Measurements from ENCODE around the gene TNFRSF13B.
"Not testable (repeated sequence)": the region's sequence is repeated elsewhere in the genome, so short reads cannot be mapped to it uniquely, and the experiment has no call there.

Gene TNFRSF13B

GRCh38 chr17:16986391-16986790, 14.5 kb upstream of the TNFRSF13B start:
- no peak for DNase-seq

DNA sequence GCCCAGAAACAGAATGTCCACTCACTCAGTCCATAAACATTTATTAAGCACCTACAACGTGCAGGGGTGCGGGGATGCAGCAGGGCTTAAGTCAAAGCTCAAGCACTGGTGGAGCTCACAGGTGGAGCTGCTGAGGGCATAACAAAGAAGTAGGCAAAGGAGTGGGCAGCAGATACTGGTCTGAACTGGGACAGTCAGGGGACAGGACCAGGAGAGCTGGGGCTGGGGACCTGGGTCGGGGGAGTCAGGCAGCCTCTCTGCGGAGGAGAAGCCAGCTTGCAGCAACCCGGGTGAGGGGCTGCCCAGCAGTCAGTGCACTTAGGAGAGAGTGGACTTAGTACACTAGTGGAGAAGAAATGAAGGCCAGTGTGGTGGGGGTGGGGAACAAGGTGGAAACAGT, 10.0 kb upstream of the TNFRSF13B start:
- no peak for DNase-seq

DNA sequence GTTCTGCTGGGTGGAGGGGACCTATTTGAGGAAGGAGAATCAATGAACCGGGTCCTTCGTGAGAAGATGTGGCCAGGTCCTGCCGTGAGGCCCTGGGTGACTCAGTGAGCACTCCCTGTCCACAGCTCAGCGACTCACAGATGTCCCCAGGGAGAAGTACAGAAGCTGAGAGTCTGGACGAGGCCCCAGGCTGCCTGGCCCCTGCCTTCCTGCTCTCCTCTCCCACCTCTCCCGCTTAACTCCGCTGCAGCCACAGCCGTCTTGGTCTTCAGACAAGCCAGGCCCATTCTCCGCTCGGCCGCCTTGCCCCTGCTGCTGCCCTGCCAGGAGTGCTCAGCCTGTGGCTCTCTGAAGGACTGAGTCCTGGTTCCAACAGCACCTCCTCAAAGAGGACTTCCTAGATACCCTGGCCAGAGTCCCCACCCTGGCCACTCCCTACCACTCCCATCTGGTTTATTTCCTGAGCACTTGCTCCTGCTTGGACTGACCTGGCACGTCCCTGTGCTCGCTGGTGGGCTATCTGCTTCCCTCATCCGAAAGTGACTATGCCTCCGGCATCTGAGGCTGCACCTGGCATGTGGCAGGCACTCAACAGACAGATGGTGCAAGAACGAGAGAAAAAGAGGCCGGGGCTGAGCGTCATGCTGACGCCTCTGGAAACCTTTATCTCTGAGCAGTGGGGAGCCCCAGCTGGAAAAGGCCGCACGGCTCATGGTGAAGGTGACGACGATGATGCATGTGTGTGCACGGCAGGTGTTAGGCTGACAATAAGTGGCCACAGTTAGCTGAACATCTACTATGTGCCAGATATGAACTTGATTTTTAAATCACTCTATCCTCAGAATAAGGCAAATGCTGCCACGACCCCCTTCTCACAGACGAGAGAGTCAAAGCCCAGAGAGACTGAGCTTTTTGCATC, 9.2 kb upstream of the TNFRSF13B start:
- no peak for DNase-seq

DNA sequence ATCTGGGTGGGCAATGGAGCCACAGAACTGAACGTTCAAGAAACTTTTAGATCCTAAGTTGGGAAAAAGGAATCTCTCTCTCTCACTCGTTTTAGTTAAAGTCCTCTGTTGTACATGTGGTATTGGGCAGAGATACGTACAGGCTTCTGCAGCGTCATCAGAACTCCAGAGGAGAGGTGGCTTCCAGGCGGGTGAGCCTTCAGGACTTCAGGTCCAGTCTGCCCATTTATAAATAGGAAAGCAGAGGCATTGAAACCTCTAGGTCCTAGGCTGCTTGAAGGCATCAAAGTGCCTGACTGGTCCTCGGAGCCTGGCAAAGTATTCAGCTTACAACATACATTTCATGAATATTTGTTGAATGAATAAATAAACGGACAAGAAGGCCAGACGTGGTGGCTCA, 8.1 kb upstream of the TNFRSF13B start:
- DNase-seq: no peak

DNA sequence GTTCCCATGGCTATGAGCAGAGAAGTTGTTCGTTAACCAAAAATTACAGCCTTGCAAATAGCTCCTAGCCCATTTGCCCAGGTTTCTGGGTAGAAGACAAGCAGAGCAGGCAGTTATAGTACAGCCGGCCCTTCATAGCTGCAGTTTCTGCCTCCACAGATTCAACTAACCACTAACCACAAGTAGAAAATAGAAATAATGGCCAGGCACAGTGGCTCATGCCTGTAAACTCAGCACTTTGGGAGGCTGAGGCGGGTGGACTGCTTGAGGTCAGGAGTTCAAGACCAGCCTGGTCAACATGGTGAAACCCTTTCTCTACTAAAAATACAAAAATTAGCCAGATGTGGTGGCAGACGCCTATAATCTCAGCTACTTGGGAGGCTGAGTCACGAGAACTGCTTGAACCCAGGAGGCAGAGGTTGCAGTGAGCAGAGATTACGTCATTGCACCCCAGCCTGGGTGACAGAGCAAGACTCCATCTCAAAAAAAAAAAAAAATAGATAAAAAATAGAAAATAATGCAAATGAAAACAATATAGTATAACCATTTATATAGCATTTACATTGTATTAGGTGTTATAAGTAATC, 7.4 kb upstream of the TNFRSF13B start:
- DNase-seq: not testable (repeated sequence)

DNA sequence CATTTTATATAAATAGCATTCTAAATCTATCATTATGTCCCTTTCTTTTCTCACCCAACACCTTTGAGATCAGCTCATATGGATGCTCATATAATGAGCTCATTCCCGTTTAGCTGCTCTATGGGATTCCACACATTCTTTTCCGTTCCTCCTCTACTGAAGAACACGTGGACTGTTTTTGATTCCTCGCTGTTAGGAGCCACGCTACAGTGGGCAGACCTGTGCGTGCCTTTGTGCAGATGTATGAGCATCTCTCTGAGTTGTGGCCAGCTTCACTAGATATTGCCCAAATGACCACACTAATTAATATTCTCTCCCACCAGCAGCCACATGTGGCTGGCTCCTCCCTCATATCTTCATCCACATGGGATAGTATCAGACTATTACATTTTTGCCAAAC, 6.0 kb upstream of the TNFRSF13B start:
- no peak for DNase-seq

DNA sequence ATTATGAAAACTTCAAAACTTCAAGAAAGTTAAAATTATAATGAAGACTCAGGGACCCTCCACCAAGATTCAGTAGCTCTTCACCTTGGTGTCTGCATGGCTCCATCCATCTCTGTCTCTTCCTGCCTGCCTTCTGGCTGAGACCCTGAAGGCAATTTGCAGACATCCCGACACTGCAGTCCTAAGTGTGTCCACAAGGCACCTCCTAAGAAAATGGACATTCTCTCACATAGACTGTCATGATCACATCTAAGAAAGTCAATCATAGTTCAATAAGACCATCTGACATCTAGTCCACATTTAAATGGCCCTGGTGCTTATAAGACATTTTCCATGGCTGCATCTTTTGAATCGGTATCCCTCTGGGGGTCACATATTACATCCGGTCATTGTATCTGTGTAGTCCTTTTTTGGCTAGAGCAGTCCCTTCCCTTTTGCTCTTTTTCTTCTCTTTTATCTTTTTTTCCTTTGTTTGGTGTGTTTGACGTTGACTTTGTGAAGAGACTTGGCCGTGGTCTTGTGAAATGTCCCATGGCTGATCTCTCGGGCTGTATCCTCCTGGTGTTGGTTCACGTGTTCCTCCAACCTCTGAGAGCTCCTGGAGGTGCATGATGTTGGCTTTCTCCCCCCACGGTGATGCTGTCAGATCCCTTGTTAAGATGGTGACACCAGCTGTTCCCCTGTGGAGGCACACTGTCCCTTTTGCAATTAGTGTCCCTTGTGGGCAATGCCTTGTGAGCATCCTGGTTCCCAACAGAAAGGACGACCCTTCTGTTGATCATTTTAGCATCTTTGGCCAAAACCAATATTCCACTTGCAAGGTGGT, 5.0 kb upstream of the TNFRSF13B start:
- no peak for DNase-seq

DNA sequence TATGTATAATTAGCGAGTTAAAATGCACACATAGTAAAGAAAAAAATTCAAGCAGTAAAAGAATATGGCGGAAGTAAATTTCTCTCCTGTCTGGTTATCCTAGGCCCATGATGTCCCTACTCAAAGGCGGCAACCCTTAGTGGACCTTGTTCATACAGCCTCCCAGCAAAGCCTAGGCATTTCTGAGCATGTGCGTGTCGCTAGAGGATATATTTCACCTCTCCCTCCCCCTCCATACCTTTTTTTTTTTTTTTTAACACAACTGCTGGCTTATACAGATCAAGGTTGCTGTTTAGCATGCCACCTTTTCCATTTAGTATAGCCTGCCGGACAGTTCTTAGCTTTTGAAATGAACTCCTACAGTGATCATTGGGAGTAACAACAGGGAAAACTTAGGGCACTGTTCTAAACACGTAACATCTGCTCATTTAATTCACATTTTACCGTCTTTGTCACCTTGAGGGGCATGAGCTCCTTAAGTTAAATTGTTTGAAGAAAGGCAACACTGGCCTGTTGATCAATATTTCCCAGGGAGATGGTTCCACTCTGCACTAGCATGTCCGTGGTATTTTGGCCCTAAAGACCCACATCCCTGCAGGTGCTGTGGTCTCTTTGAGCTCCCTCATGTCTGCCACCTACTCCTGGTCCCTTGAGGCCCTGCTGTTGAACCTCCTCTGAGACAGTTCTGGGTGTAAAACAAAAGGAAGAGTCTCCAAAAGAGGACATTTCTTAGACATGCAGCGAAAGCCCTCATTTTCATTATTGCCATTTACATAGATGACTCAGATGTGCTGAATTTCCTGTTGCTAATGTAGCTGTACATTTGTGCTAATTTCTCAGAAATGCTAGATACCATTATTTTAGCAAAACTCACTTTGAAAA, 4.1 kb upstream of the TNFRSF13B start:
- DNase-seq: no peak

GRCh38 chr17:16975277-16975651, 3.3 kb upstream of the TNFRSF13B start:
- no peak for DNase-seq

- DNase-seq: no peak
Measured at GRCh38 chr17:16974569-16975276, 2.8 kb upstream of the TNFRSF13B start.

DNA sequence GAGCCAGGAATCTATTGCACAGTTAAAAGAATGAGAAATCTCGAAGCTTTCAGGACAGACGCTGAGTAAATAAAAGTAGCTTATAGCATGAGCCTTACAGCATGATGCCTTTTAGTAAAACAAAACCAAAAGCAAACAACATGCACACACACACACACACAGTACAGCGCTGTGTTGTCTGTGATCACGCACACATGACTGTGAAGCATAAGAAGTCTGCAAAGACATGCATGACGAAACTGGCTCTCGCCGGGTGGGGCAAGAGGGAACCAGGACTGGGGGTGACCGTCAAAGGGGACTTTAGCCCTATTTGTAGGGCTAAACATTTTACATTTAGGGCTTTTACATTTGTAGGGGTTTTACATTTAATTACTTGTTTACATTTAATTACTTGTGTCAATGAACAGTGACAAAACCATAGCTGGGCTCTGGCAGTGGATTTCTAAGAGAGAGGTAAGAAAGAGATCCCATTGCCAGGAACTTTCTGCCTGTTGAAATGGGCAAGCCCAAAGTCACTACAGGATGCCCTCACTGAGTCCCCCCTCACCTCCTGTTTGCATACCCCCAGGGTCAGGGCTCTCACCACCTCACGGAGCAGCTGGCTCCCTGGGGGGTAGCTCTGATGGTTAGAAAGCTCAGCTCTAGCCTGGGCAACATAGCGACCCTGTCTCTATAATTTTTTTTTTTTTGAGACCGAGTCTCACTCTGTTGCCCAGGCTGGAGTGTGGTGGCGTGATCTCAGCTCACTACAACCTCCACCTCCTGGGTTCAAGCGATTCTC, 2.0 kb upstream of the TNFRSF13B start:
- DNase-seq: no peak

DNA sequence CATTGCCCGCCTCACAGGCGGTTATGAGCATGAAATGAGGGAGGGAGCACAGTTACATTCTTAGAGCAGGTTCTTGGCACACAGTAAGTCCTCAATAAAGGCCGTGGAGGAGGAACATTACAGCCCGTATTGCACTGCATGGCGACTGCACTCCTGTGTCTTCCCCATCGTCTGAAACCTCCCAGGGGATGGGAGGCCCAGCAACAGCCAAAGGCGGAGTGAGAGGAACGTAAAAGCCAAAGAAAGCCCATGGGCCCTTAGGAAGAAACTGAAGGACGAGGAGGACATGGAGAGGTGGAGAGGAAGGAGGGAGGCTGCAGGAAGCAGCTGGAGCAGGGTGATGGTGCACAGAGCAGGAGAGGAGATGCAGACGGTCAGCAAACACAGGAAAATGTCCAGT, 1.1 kb upstream of the TNFRSF13B start:
- DNase-seq: not testable (repeated sequence)

GRCh38 chr17:16972346-16972745, 428 bp upstream of the TNFRSF13B start:
- no peak for DNase-seq

- no peak for DNase-seq
Measured at GRCh38 chr17:16969931-16970906, 1.7 kb downstream of the TNFRSF13B start.

DNA sequence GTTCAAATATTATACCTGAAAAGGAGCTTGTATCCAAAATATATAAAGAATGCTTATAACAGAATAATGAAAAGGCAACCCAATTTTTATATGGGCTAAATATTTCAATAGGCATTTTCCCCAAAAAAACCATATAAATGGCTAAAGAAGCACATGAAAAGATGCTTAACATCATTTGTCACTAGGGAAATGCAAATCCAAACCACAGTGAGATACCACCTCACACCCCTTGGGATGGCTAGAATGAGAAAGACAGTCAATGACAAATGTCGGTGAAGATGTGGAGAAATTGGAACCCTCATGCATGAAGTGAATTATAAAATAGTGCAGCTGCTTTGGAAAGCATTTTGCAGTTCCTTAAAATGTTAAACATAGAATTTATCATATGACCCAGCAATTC, 3.1 kb downstream of the TNFRSF13B start:
- no peak for DNase-seq

DNA sequence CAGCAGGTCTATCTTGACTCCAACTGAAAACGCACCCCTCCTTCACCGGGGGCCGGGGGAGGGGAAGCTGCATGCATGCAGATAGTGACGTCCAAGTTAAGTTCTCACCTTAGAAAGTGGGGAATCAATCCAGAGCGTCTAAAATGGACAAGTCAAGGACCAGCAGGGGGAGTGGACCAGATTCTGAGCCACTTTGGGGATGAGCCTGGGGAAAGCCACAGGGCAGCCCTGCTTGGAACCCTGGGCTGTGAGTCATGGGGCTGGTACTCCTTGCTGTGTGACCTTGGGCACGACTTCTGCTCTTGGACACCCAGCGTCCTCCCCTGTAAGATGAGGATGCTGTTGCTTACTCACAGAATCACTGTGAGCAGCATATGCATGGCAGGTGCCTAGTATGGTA, 9.1 kb downstream of the TNFRSF13B start:
- no peak for DNase-seq

DNA sequence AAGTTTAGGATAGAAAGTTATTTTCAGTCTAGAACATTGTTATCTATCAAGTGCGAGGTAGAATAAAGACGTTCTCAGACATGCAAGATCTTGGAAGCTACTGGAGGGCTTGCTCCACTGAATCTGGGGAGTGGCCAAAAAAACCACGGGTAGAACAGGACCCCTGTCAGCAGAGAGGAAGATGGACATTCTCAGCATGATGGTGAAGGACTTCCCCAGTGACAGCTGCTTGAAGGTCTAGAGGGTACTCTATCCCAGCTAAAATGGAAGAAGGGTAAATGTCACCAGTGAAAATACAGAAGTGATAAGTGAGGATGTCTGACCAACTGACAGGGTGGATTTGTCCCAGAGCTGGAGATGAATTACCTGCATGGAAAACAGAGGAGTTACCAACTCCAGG, 10.1 kb downstream of the TNFRSF13B start:
- DNase-seq: no peak

- not testable (repeated sequence) for DNase-seq
Measured at GRCh38 chr17:16961022-16961421, 10.9 kb downstream of the TNFRSF13B start.

DNA sequence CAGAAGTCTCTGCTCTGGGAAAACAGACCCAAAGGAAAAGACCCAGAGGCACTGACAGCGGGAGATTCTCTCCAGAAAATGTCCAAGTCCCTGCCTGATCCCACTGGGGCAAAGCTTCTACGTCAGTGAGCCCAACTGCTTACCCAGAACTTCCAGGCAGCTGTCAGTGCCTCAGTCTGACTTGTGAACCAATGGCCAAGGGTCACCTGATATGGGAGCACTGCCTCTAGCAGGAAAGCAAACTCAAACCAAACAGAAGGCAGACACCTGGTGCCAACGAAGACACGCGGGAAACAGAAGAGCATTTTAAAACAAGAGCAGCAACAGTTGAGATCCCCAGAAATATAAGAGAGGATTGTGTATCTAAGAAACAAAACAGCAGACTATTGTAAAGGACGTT, 16.9 kb downstream of the TNFRSF13B start:
- DNase-seq: not testable (repeated sequence)

DNA sequence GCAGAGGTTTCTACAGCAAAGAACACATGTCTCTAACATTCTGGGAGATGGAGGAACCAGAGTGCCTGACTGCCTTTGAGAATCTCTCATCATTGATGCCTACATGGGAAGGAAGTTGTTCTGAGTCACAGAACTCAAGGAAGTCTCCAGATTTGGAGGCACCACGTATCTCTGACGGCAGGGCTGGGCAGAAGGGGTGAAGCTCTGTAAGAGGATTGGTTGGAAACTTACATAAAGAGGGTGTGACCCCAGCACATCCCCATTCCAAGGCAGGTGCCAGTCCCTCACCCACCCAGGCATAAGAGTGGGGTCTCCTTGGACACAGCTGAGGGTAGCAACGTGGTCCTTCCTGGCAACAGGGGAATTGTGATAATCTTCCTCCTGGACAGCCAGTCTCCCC, 17.4 kb downstream of the TNFRSF13B start:
- DNase-seq: no peak

Data from activated gamma-delta T cell (primary cell).